Activated CD4-positive, alpha-beta T cell treated with anti-CD3 and anti-CD28 coated beads for 36 hours (primary cell): ENCODE measurements around the gene TMED9. TPM values are rescaled to one million over a fixed set of nuclear protein-coding genes. Genes with fewer than 3 reads are reported as not detected.

ENCODE experiments used
- ATAC-seq: fragments of 200-7000 bp; cut with Tn5 transposase; one replicate; pipeline ENCODE4 v1.10.0; 2021; ENCODE audit warnings: mild to moderate bottlenecking, moderate library complexity
- CTCF ChIA-PET: fragments of 350-600 bp; sonication (Branson Sonifier 250); formaldehyde crosslinking; loops from one replicate; lab custom pipeline; 2021; ENCODE audit warnings: antibody characterized with exemption; lab: Charles Lee
- POLR2A ChIA-PET: fragments of 350-600 bp; sonication (Branson Sonifier 250); formaldehyde crosslinking; loops from one replicate; lab custom pipeline; 2021; ENCODE audit warnings: antibody characterized with exemption, inconsistent platforms; lab: Charles Lee
- DNase-seq: peaks from one replicate; pipeline ENCODE4 v3.0.0-alpha.2; 2020
- H3K27ac Mint-ChIP-seq: one replicate; pipeline ENCODE4 v1.8.0; 2021; ENCODE audit warnings: mixed read lengths
- H3K27me3 Mint-ChIP-seq: one replicate; pipeline ENCODE4 v1.8.0; 2021; ENCODE audit warnings: mixed read lengths
- H3K36me3 Mint-ChIP-seq: one replicate; pipeline ENCODE4 v1.8.0; 2021; ENCODE audit warnings: low read depth, mixed read lengths
- H3K4me1 Mint-ChIP-seq: one replicate; pipeline ENCODE4 v1.8.0; 2021; ENCODE audit warnings: mixed read lengths
- H3K4me3 Mint-ChIP-seq: one replicate; pipeline ENCODE4 v1.8.0; 2021; ENCODE audit warnings: mild to moderate bottlenecking, moderate library complexity, mixed read lengths
- H3K9me3 Mint-ChIP-seq: one replicate; pipeline ENCODE4 v1.8.0; 2021; ENCODE audit warnings: low read depth, mixed read lengths
- intact Hi-C, 2 experiments: fragments of 100-400 bp; cut with DNase I in 1 of 2; cut with micrococcal nuclease in 1 of 2; formaldehyde crosslinking; loops; one replicate each; pipeline versions ENCODE4 v1.14.2 to v1.15.1; 2022 to 2024; cut with DNase I, micrococcal nuclease
- total RNA-seq, 2 experiments: library from RNA; stranded (reverse); gene quantifications; one replicate each; pipeline ENCODE4 v1.2.3, GENCODE V29; 2021

TMED9 gene
- total RNA-seq, 2 experiments from 2014 or later: 83.2 to 109 TPM

- intact Hi-C loops: loop anchor here (10.0 kb wide), 2 partner anchors 284 to 606 kb away; partner anchors contain the start of genes HNRNPAB (in 1 of the 2) and MXD3 (in 1 of the 2)
- ATAC-seq: no peak
- peak overlapping the region; percentile 47 for H3K27ac Mint-ChIP-seq
- ChIA-PET CTCF (interaction anchor here (0.8 kb wide), 1 partner anchor 220 kb away, joined by 3 read pairs; no protein-coding TSS in a partner anchor), POLR2A (interaction anchor here (0.6 kb wide), 1 partner anchor 12 kb away, joined by 3 read pairs; no protein-coding TSS in a partner anchor)
- H3K4me1 Mint-ChIP-seq: peaks cover 32% of the 10 kb centered on the region
- no peaks in the 10 kb centered on the region for H3K9me3 Mint-ChIP-seq
- peak overlapping the region; percentile 93 for H3K4me3 Mint-ChIP-seq
- no peaks in the 10 kb centered on the region for H3K27me3 Mint-ChIP-seq
- H3K36me3 Mint-ChIP-seq: peaks cover 35% of the 10 kb centered on the region
- DNase-seq: no peak
These were observed 6.5 kb downstream of the TMED9 start for GRCh38 chr5:177598477-177598876.

GRCh38 chr5:177599731-177600507 lies 7.9 kb downstream of the TMED9 start, which contains the start of gene B4GALT7:
TSS of gene B4GALT7 (plus strand) at chr5:177600132. CDS start at chr5:177600211, 79 bp downstream.
- H3K27me3 Mint-ChIP-seq: no peaks in the 10 kb centered on the region
- ChIA-PET POLR2A (interaction anchor here (0.6 to 0.8 kb wide), 3 partner anchors 93 to 464 kb away, joined by 3 to 10 read pairs (median 3); no protein-coding TSS in a partner anchor), CTCF (interaction anchor here (0.8 to 0.9 kb wide), 2 partner anchors 10 to 84 kb away, joined by 3 to 4 read pairs; no protein-coding TSS in a partner anchor)
- H3K4me1 Mint-ChIP-seq: peaks cover 28% of the 10 kb centered on the region
- H3K9me3 Mint-ChIP-seq: no peaks in the 10 kb centered on the region
- H3K27ac Mint-ChIP-seq: peak within 1 kb of the TSS; percentile 89
- DNase-seq (peak; percentile 92), ATAC-seq (peak; percentile 91)
- intact Hi-C loops: loop anchor here (1.0 to 10.0 kb wide), 8 partner anchors 8 to 1565 kb away; partner anchors contain the start of genes FAM193B (in 1 of the 2), HNRNPAB (in 1 of the 2), LMAN2 (in 1 of the 2) and MXD3 (in 1 of the 2)
- H3K36me3 Mint-ChIP-seq: peaks cover 21% of the 10 kb centered on the region
- peak within 1 kb of the TSS; percentile 93 for H3K4me3 Mint-ChIP-seq

GRCh38 chr5:177600508-177601018 lies 8.6 kb downstream of the TMED9 start:
- peak overlapping the region; percentile 93 for H3K4me3 Mint-ChIP-seq
- ATAC-seq (no peak), DNase-seq (peak; percentile 35)
- no peaks in the 10 kb centered on the region for H3K9me3 Mint-ChIP-seq
- ChIA-PET POLR2A (interaction anchor here (0.6 to 0.7 kb wide), 2 partner anchors 9 to 463 kb away, joined by 3 to 10 read pairs; no protein-coding TSS in a partner anchor), CTCF (no interaction called here)
- H3K4me1 Mint-ChIP-seq: peaks cover 28% of the 10 kb centered on the region
- H3K36me3 Mint-ChIP-seq: peaks cover 17% of the 10 kb centered on the region
- H3K27ac Mint-ChIP-seq: peak overlapping the region; percentile 89
- H3K27me3 Mint-ChIP-seq: no peaks in the 10 kb centered on the region
- intact Hi-C loops: loop anchor here in 1 of 2 experiments (1.0 to 10.0 kb wide), 6 partner anchors 8 to 1566 kb away; partner anchors contain the start of genes FAM193B, LMAN2, RMND5B and TMED9

GRCh38 chr5:177601126-177601525 lies 9.1 kb downstream of the TMED9 start:
- Mint-ChIP-seq H3K36me3 (peaks cover 12% of the 10 kb centered on the region), H3K27ac (peak overlapping the region; percentile 89), H3K4me3 (peak overlapping the region; percentile 93), H3K4me1 (peaks cover 28% of the 10 kb centered on the region), H3K9me3 (no peaks in the 10 kb centered on the region), H3K27me3 (no peaks in the 10 kb centered on the region)
- no peak for DNase-seq
- CTCF ChIA-PET: no interaction called here
- intact Hi-C loops: loop anchor here in 1 of 2 experiments (2.0 to 10.0 kb wide), 2 partner anchors 250 to 1566 kb away; partner anchors contain the start of gene LMAN2
- no peak for ATAC-seq
- POLR2A ChIA-PET: interaction anchor here (0.7 kb wide), 1 partner anchor 9 kb away, joined by 3 read pairs; no protein-coding TSS in a partner anchor

GRCh38 chr5:177601577-177602457 lies 9.8 kb downstream of the TMED9 start:
- no peak for ATAC-seq
- Mint-ChIP-seq H3K4me1 (peaks cover 30% of the 10 kb centered on the region), H3K9me3 (no peaks in the 10 kb centered on the region), H3K36me3 (peaks cover 5% of the 10 kb centered on the region), H3K27me3 (no peaks in the 10 kb centered on the region), H3K27ac (peak overlapping the region; percentile 31), H3K4me3 (peak overlapping the region; percentile 93)
- DNase-seq: no peak
- intact Hi-C loops: loop anchor here in 1 of 2 experiments (2.0 to 10.0 kb wide), 2 partner anchors 251 to 1567 kb away; partner anchors contain the start of gene LMAN2
- ChIA-PET POLR2A (no interaction called here), CTCF (no interaction called here)

GRCh38 chr5:177602458-177602830 lies 10.4 kb downstream of the TMED9 start:
- no peak overlapping the region for H3K27ac Mint-ChIP-seq
- H3K27me3 Mint-ChIP-seq: no peaks in the 10 kb centered on the region
- ATAC-seq (no peak), DNase-seq (no peak)
- no peaks in the 10 kb centered on the region for H3K9me3 Mint-ChIP-seq
- intact Hi-C loops: loop anchor here in 1 of 2 experiments (10.0 kb wide), 1 partner anchor 1568 kb away; no protein-coding TSS in a partner anchor
- ChIA-PET CTCF (no interaction called here), POLR2A (no interaction called here)
- peaks cover 34% of the 10 kb centered on the region for H3K4me1 Mint-ChIP-seq
- no peak overlapping the region for H3K4me3 Mint-ChIP-seq
- H3K36me3 Mint-ChIP-seq: peaks cover 4% of the 10 kb centered on the region

- DNase-seq: no peak
- peaks cover 4% of the 10 kb centered on the region for H3K36me3 Mint-ChIP-seq
- no peak overlapping the region for H3K27ac Mint-ChIP-seq
These were observed 11.6 kb downstream of the TMED9 start for GRCh38 chr5:177603631-177604030.

GRCh38 chr5:177604116-177604521 lies 12.1 kb downstream of the TMED9 start:
- H3K4me3 Mint-ChIP-seq: no peak overlapping the region
- no peak for DNase-seq

More at GRCh38 chr5:177603631-177604030, 11.6 kb downstream of the TMED9 start:
- ATAC-seq: no peak
- H3K9me3 Mint-ChIP-seq: no peaks in the 10 kb centered on the region
- H3K4me3 Mint-ChIP-seq: no peak overlapping the region
- ChIA-PET POLR2A (interaction anchor here (0.6 kb wide), 1 partner anchor 1961 kb away, joined by 3 read pairs; no protein-coding TSS in a partner anchor), CTCF (no interaction called here)
- H3K4me1 Mint-ChIP-seq: peaks cover 29% of the 10 kb centered on the region
- intact Hi-C loops: loop anchor here in 1 of 2 experiments (10.0 kb wide), 1 partner anchor 1569 kb away; no protein-coding TSS in a partner anchor
- no peaks in the 10 kb centered on the region for H3K27me3 Mint-ChIP-seq

GRCh38 chr5:177604656-177605055 lies 12.7 kb downstream of the TMED9 start:
- POLR2A ChIA-PET: no interaction called here

More at GRCh38 chr5:177604116-177604521, 12.1 kb downstream of the TMED9 start:
- ChIA-PET POLR2A (no interaction called here), CTCF (no interaction called here)
- Mint-ChIP-seq H3K4me1 (peaks cover 25% of the 10 kb centered on the region), H3K36me3 (peaks cover 4% of the 10 kb centered on the region), H3K9me3 (no peaks in the 10 kb centered on the region), H3K27me3 (no peaks in the 10 kb centered on the region), H3K27ac (no peak overlapping the region)
- intact Hi-C loops: loop anchor here in 1 of 2 experiments (10.0 kb wide), 1 partner anchor 1569 kb away; no protein-coding TSS in a partner anchor
- no peak for ATAC-seq

GRCh38 chr5:177605078-177605477 lies 13.1 kb downstream of the TMED9 start:
- ChIA-PET CTCF (no interaction called here), POLR2A (no interaction called here)
- peaks cover 4% of the 10 kb centered on the region for H3K36me3 Mint-ChIP-seq
- no peak for DNase-seq
- H3K4me3 Mint-ChIP-seq: no peak overlapping the region
- no peaks in the 10 kb centered on the region for H3K27me3 Mint-ChIP-seq
- no peaks in the 10 kb centered on the region for H3K9me3 Mint-ChIP-seq
- intact Hi-C loops: loop anchor here in 1 of 2 experiments (10.0 kb wide), 1 partner anchor 1570 kb away; no protein-coding TSS in a partner anchor
- H3K27ac Mint-ChIP-seq: no peak overlapping the region
- no peak for ATAC-seq
- peaks cover 23% of the 10 kb centered on the region for H3K4me1 Mint-ChIP-seq

More at GRCh38 chr5:177604656-177605055, 12.7 kb downstream of the TMED9 start:
- no peaks in the 10 kb centered on the region for H3K27me3 Mint-ChIP-seq
- CTCF ChIA-PET: no interaction called here
- DNase-seq (no peak), ATAC-seq (no peak)
- peaks cover 4% of the 10 kb centered on the region for H3K36me3 Mint-ChIP-seq
- H3K4me1 Mint-ChIP-seq: peaks cover 23% of the 10 kb centered on the region
- H3K4me3 Mint-ChIP-seq: no peak overlapping the region
- H3K27ac Mint-ChIP-seq: no peak overlapping the region
- no peaks in the 10 kb centered on the region for H3K9me3 Mint-ChIP-seq
- intact Hi-C loops: loop anchor here in 1 of 2 experiments (10.0 kb wide), 1 partner anchor 1570 kb away; no protein-coding TSS in a partner anchor
